K562 (cell line): ENCODE data around the gene MICAL2. TPM values are rescaled to one million over a fixed set of nuclear protein-coding genes. Genes with fewer than 3 reads are reported as not detected.

Source experiments
- ATAC-seq: fragments of 200-7000 bp; cut with Tn5 transposase; 3 replicates; pipeline ENCODE4 v1.9.1; 2020; ENCODE audit warnings: moderate library complexity
- BruUV-seq: library from RNA; stranded (reverse); fragments of 400-500 nt; replicated peaks from 2 replicates; lab custom pipeline; 2021; lab: Mats Ljungman, UMichigan
- CTCF ChIA-PET: fragments of 300-600 bp; formaldehyde crosslinking; extraction: SDS; loops from one replicate; lab custom pipeline; 2021; ENCODE audit warnings: low intra/inter-chr PET ratio; lab: Yijun Ruan, JAX
- POLR2A ChIA-PET: fragments of 300-600, 350-650 bp; sonication (Branson Sonifier 250); formaldehyde crosslinking; extraction: SDS; loops from one replicate; lab custom pipeline; 2021; ENCODE audit warnings: antibody characterized with exemption, inconsistent platforms; lab: Yijun Ruan, JAX
- DNase-seq, 4 experiments: peaks; one replicate each; pipeline versions ENCODE4 v3.0.0 to v3.0.0-alpha.2; 2011 to 2018; ENCODE audit warnings: low spot score in 3 of 4, mixed read lengths in 3 of 4; ENCODE audit errors: extremely low read depth in 1 of 4
- FAIRE-seq: peaks from 2 replicates; lab custom pipeline; 2011; peaks lifted over from hg19 to GRCh38; lab: Jason Lieb, UNC
- H2AFZ ChIP-seq: 2 replicates; pipeline ENCODE4 v1.6.0; 2011; ENCODE audit warnings: low read depth, low read length, control low read depth, inconsistent platforms
- H3K27ac ChIP-seq: fragments of 200-600 bp; 3 replicates; pipeline ENCODE4 v1.8.0; 2011; ENCODE audit warnings: low read depth, mild to moderate bottlenecking, control low read depth, inconsistent platforms, low read length, moderate library complexity, mixed read lengths; ENCODE audit errors: extremely low read depth
- H3K27me3 ChIP-seq, 2 experiments: fragments of 300-600 bp in 1 of 2; 2 replicates in 1 of 2; 3 replicates in 1 of 2; pipeline versions ENCODE4 v1.6.0 to v1.8.0; 2011; ENCODE audit warnings: inconsistent platforms in 2 of 2, low read length in 2 of 2, mild to moderate bottlenecking in 1 of 2, mixed read lengths in 1 of 2, moderate library complexity in 1 of 2; ENCODE audit not compliant: control insufficient read depth in 2 of 2, insufficient read depth in 2 of 2
- H3K36me3 ChIP-seq: fragments of 300-600 bp; 3 replicates; pipeline ENCODE4 v1.8.0; 2011; ENCODE audit warnings: mild to moderate bottlenecking, low read length, inconsistent platforms; ENCODE audit not compliant: control insufficient read depth, insufficient read depth
- H3K4me1 ChIP-seq, 2 experiments: fragments of 200-600 bp in 1 of 2; replicated peaks in 1 of 2; 2 replicates in 1 of 2; 3 replicates in 1 of 2; pipeline versions ENCODE4 v1.5.1 to v1.8.0; 2011; ENCODE audit warnings: inconsistent platforms in 2 of 2, low read length in 2 of 2, mild to moderate bottlenecking in 1 of 2, mixed read lengths in 1 of 2, moderate library complexity in 1 of 2; ENCODE audit not compliant: control insufficient read depth in 2 of 2, insufficient read depth in 2 of 2
- H3K4me2 ChIP-seq: 2 replicates; pipeline ENCODE4 v1.6.1; 2011; ENCODE audit warnings: low read length, control low read depth, inconsistent platforms, mixed read lengths; ENCODE audit not compliant: insufficient read depth
- H3K4me3 ChIP-seq: fragments of 200-600 bp; sonication (generic), shearing (Covaris generic); 2 replicates; pipeline ENCODE4 v1.5.1; 2016; ENCODE audit warnings: control low read depth, inconsistent platforms
- H3K79me2 ChIP-seq: fragments of 200-600 bp; 3 replicates; pipeline ENCODE4 v1.8.0; 2011; ENCODE audit warnings: low read length, inconsistent platforms; ENCODE audit not compliant: control insufficient read depth, insufficient read depth
- H3K9ac ChIP-seq, 2 experiments: 2 replicates each; pipeline versions ENCODE4 v1.6.0 to v1.6.1; 2011; ENCODE audit warnings: low read depth in 2 of 2, low read length in 2 of 2, control low read depth in 1 of 2, inconsistent platforms in 1 of 2, mild to moderate bottlenecking in 1 of 2, mixed read lengths in 1 of 2; ENCODE audit not compliant: insufficient read depth in 1 of 2
- H3K9me1 ChIP-seq: one replicate; pipeline ENCODE4 v1.6.0; 2011; ENCODE audit warnings: inconsistent platforms, mild to moderate bottlenecking, low read length, moderate library complexity; ENCODE audit not compliant: control insufficient read depth, insufficient read depth
- H3K9me3 ChIP-seq: replicated peaks from 2 replicates; pipeline ENCODE4 v1.5.1; 2011; ENCODE audit warnings: low read depth, low read length, inconsistent platforms; ENCODE audit not compliant: control insufficient read depth, insufficient read depth
- H4K20me1 ChIP-seq: replicated peaks from 2 replicates; pipeline ENCODE4 v1.6.1; 2011; ENCODE audit warnings: low read length, inconsistent platforms, mixed read lengths; ENCODE audit not compliant: control insufficient read depth, insufficient read depth
- CEBPB ChIP-seq: fragments of 450-650 bp; IDR thresholded peaks from 2 replicates; pipeline ENCODE4 v1.6.1; 2016; ENCODE audit warnings: missing genetic modification characterization, missing compliant biosample characterization
- CTCF ChIP-seq, 3 experiments: IDR thresholded peaks in 2 of 3; conservative IDR thresholded peaks in 1 of 3; 2 replicates each; pipeline ENCODE4 v1.5.1; 2011 to 2012; ENCODE audit warnings: low read length in 3 of 3, mild to moderate bottlenecking in 3 of 3, control low read depth in 2 of 3, improper control_type of control experiment in 1 of 3, inconsistent platforms in 1 of 3, low read depth in 1 of 3, mixed read lengths in 1 of 3, moderate library complexity in 1 of 3; ENCODE audit not compliant: insufficient read depth in 2 of 3
- CTCFL ChIP-seq: IDR thresholded peaks from 2 replicates; pipeline ENCODE4 v1.6.1; 2011; ENCODE audit warnings: borderline replicate concordance, low read depth, mild to moderate bottlenecking, moderate library complexity, low read length; ENCODE audit not compliant: insufficient read depth, poor library complexity, severe bottlenecking
- RAD21 ChIP-seq, 2 experiments: fragments of 250-450 bp in 1 of 2; fragments of 450-650 bp in 1 of 2; sonication (Bioruptor Pico) in 1 of 2; formaldehyde crosslinking in 1 of 2; IDR thresholded peaks in 1 of 2; conservative IDR thresholded peaks in 1 of 2; 2 replicates each; pipeline versions ENCODE4 v1.4.0 to v1.8.0; 2020 to 2022; ENCODE audit warnings: mild to moderate bottlenecking in 2 of 2, moderate library complexity in 1 of 2
- SMC3 ChIP-seq: conservative IDR thresholded peaks from 2 replicates; pipeline ENCODE4 v1.6.1; 2011; ENCODE audit warnings: low read depth, low read length, improper control_type of control experiment; ENCODE audit not compliant: insufficient read depth
- TEAD1 ChIP-seq, 2 experiments: fragments of 450-650 bp in 1 of 2; sonication (generic) in 1 of 2; formaldehyde crosslinking; IDR thresholded peaks; 2 replicates each; pipeline versions ENCODE4 v1.4.0 to v1.8.0; 2020 to 2022; ENCODE audit warnings: mild to moderate bottlenecking in 2 of 2, missing genetic modification reagents in 1 of 2
- ZNF24 ChIP-seq: fragments of 450-650 bp; IDR thresholded peaks from 2 replicates; pipeline ENCODE4 v1.6.1; 2016
- WGBS: fragments of 100-300 bp; shearing (Covaris generic); methylation state at CpG from one replicate; pipeline ENCODE4 v1.1.6; 2016; ENCODE audit warnings: low coverage, mixed read lengths; ENCODE audit not compliant: insufficient coverage; ENCODE audit errors: missing lambda C conversion rate; 5-methylcytosine and 5-hydroxymethylcytosine counted together
- in situ Hi-C: fragments of 300-500 bp; cut with MboI; formaldehyde crosslinking; loops from 4 replicates; pipeline ENCODE4 v1.15.0; 2018; ENCODE audit warnings: inconsistent platforms, mixed read lengths
- intact Hi-C: fragments of 100-400 bp; cut with micrococcal nuclease; formaldehyde crosslinking; loops from 2 replicates; pipeline ENCODE4 v1.14.2; 2022
- polyA plus RNA-seq, 8 experiments: library from polyadenylated mRNA; depleted of rRNA in 4 of 8; stranded (reverse) in 5 of 8; unstranded in 3 of 8; fragments of >200 nt; fragmentation: Nextera tagmentation in 2 of 8; fragmentation: Illumina TruSeq in 1 of 8; extraction: Ambion mirVana in 2 of 8; extraction: Trizol in 1 of 8; gene quantifications; 2 replicates each; pipeline versions ENCODE4 v1.2.1 to v1.2.3, GENCODE V29; 2011 to 2014; ENCODE audit warnings: inconsistent platforms in 1 of 8, missing spikeins in 1 of 8
- total RNA-seq, 7 experiments: library from RNA; depleted of rRNA in 6 of 7; stranded (reverse); fragments of >200 nt in 6 of 7; fragmentation: Illumina TruSeq in 2 of 7; extraction: Trizol in 2 of 7; gene quantifications; 2 replicates each; pipeline versions ENCODE4 v1.2.1 to v1.2.3, GENCODE V29; 2011 to 2021; ENCODE audit warnings: low replicate concordance in 1 of 7
- TF ChIP-seq, protein P1 (sequence below): sonication (generic); formaldehyde crosslinking; IDR thresholded peaks from 2 replicates; pipeline ENCODE4 v1.8.0; 2022; ENCODE audit warnings: mild to moderate bottlenecking, missing genetic modification reagents, borderline replicate concordance

MICAL2 gene
- total and polyA plus RNA-seq, 9 of the 15 experiments (the other 6 are each of a cell fraction or from before 2014, with no cell fraction given): 4.7 to 64.2 (median 33.6) TPM

- in situ Hi-C loops: loop anchor here (5.0 to 10.0 kb wide), 2 partner anchors 241 to 474 kb away; no protein-coding TSS in a partner anchor
- intact Hi-C loops: loop anchor here (5.0 kb wide), 1 partner anchor 44 kb away; no protein-coding TSS in a partner anchor
- BruUV-seq: no TSS peak
- no peak overlapping the region for H3K27ac ChIP-seq
- H3K79me2 ChIP-seq: no peaks in the 10 kb centered on the region
- no peak overlapping the region for H3K4me3 ChIP-seq
- H3K36me3 ChIP-seq: no peaks in the 10 kb centered on the region
- ChIA-PET CTCF (interaction anchor here (0.6 to 1.5 kb wide), 6 partner anchors 43 to 1962 kb away, joined by 3 to 7 read pairs (median 4); no protein-coding TSS in a partner anchor), POLR2A (interaction anchor here (0.6 kb wide), 2 partner anchors 246 to 600 kb away, joined by 4 read pairs; no protein-coding TSS in a partner anchor)
- peak; percentile 96 for FAIRE-seq
- no peaks in the 10 kb centered on the region for H4K20me1 ChIP-seq
- H3K4me2 ChIP-seq: no peak overlapping the region
- peak; percentile 90 for ATAC-seq
- H2AFZ ChIP-seq: peak overlapping the region; percentile 81
- 21% methylated on average over 12 of the region's 12 CpGs for WGBS
- no peaks in the 10 kb centered on the region; a peak in 1 of 5 replicates for H3K27me3 ChIP-seq
- H3K9me1 ChIP-seq: no peaks in the 10 kb centered on the region
- H3K9me3 ChIP-seq: no peaks in the 10 kb centered on the region
- H3K9ac ChIP-seq: no peak overlapping the region; a peak in 1 of 4 replicates
- peaks cover 15 to 17% of the 10 kb centered on the region in 2 experiments; a peak in 3 of 5 replicates for H3K4me1 ChIP-seq
- peak; percentile 76 to 85 (median 80) for DNase-seq
- TF ChIP-seq, protein P1, sequence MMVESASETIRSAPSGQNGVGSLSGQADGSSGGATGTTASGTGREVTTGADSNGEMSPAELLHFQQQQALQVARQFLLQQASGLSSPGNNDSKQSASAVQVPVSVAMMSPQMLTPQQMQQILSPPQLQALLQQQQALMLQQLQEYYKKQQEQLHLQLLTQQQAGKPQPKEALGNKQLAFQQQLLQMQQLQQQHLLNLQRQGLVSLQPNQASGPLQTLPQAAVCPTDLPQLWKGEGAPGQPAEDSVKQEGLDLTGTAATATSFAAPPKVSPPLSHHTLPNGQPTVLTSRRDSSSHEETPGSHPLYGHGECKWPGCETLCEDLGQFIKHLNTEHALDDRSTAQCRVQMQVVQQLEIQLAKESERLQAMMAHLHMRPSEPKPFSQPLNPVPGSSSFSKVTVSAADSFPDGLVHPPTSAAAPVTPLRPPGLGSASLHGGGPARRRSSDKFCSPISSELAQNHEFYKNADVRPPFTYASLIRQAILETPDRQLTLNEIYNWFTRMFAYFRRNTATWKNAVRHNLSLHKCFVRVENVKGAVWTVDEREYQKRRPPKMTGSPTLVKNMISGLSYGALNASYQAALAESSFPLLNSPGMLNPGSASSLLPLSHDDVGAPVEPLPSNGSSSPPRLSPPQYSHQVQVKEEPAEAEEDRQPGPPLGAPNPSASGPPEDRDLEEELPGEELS (CRISPR knock-in tag): 0 out of 2 replicates have a peak, but pooled peaks have one; percentile 29
- TF ChIP-seq CTCF (IDR thresholded peaks at IDR 0.05 in 2 of 3, conservative IDR thresholded peaks at IDR 0.05 in 1 of 3; ENCODE audit: insufficient read depth in 2 of 3, low read depth in 1 of 3, low read length in 3 of 3): peak; percentile 89 to 95 (median 94)
- TF ChIP-seq CEBPB (tag): 0 out of 2 replicates have a peak, but pooled peaks have one; percentile 18
- peak; percentile 73 to 83 for TF ChIP-seq RAD21 (CRISPR knock-in tag; conservative IDR thresholded peaks at IDR 0.05 in 1 of 2, IDR thresholded peaks at IDR 0.05 in 1 of 2)
- 0 out of 4 replicates have a peak, but pooled peaks of 1 of the 2 experiments have one; percentile 32 for TF ChIP-seq TEAD1 (CRISPR knock-in tag; IDR thresholded peaks at IDR 0.05)
- peak; percentile 96 for TF ChIP-seq ZNF24
- peak; percentile 52 for TF ChIP-seq CTCFL
- TF ChIP-seq SMC3: peak; percentile 71
Observed at GRCh38 chr11:12288212-12288930, 178.0 kb downstream of the MICAL2 start.
